Brain microvascular endothelial cell (primary cell): ENCODE data around the gene LINS1.

Source experiments
- DNase-seq: peaks from one replicate; pipeline ENCODE4 v3.0.0-alpha.2; 2020
- H3K27ac ChIP-seq: fragments of 250-450 bp; sonication (Bioruptor Pico); 2 replicates; pipeline ENCODE4 v1.5.1; 2020; ENCODE audit warnings: mild to moderate bottlenecking, moderate library complexity
- H3K27me3 ChIP-seq: fragments of 250-450 bp; sonication (Bioruptor Pico); replicated peaks from 2 replicates; pipeline ENCODE4 v1.5.1; 2020; ENCODE audit warnings: mild to moderate bottlenecking
- H3K36me3 ChIP-seq: fragments of 250-450 bp; sonication (Bioruptor Pico); replicated peaks from 2 replicates; pipeline ENCODE4 v1.5.1; 2020; ENCODE audit warnings: mild to moderate bottlenecking
- H3K4me3 ChIP-seq: 2 replicates; pipeline ENCODE4 v1.5.1; 2011; ENCODE audit warnings: low read depth, mild to moderate bottlenecking, control low read depth, low read length, moderate library complexity
- in situ Hi-C: cut with HindIII; loops from 2 replicates; pipeline ENCODE4 v1.10.0; 2017; ENCODE audit warnings: low sequenced_read_pairs, low pct_ligation_motif_present
- TF ChIP-seq, protein P1 (sequence below): IDR thresholded peaks from 2 replicates; pipeline ENCODE4 v1.5.1; 2011; ENCODE audit warnings: low read depth, mild to moderate bottlenecking, moderate library complexity, low read length, control low read depth, inconsistent platforms; ENCODE audit errors: missing control alignments

The LINS1 gene

GRCh38 chr15:100517846-100518245 is 84.1 kb downstream of the LINS1 start:
- in situ Hi-C loops = no loop called here
- DNase-seq = no peak
- H3K27ac ChIP-seq = no peak overlapping the region
- no peak overlapping the region for H3K4me3 ChIP-seq
- no peaks in the 10 kb centered on the region for H3K27me3 ChIP-seq
- H3K36me3 ChIP-seq = no peaks in the 10 kb centered on the region
- TF ChIP-seq, protein P1, sequence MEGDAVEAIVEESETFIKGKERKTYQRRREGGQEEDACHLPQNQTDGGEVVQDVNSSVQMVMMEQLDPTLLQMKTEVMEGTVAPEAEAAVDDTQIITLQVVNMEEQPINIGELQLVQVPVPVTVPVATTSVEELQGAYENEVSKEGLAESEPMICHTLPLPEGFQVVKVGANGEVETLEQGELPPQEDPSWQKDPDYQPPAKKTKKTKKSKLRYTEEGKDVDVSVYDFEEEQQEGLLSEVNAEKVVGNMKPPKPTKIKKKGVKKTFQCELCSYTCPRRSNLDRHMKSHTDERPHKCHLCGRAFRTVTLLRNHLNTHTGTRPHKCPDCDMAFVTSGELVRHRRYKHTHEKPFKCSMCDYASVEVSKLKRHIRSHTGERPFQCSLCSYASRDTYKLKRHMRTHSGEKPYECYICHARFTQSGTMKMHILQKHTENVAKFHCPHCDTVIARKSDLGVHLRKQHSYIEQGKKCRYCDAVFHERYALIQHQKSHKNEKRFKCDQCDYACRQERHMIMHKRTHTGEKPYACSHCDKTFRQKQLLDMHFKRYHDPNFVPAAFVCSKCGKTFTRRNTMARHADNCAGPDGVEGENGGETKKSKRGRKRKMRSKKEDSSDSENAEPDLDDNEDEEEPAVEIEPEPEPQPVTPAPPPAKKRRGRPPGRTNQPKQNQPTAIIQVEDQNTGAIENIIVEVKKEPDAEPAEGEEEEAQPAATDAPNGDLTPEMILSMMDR = no peak
